Middle frontal gyrus (tissue), 1 donor: ENCODE data around the gene TMEM223.
"Not testable (repeated sequence)": the region's sequence is repeated elsewhere in the genome, so short reads cannot be mapped to it uniquely, and the experiment has no call there.

ENCODE experiments used
- DNase-seq: peaks from one replicate; pipeline ENCODE4 v3.0.0-alpha.2; 2015; ENCODE audit warnings: low spot score; ENCODE audit errors: extremely low spot score

The TMEM223 gene

GRCh38 chr11:62801071-62801470 is 9.3 kb upstream of the TMEM223 start:
- DNase-seq, result no peak

- DNase-seq, result no peak
These were observed 7.7 kb upstream of the TMEM223 start for GRCh38 chr11:62799486-62799885.

- DNase-seq, result no peak
These were observed 4.5 kb upstream of the TMEM223 start for GRCh38 chr11:62796281-62796680.

GRCh38 chr11:62794201-62794775 is 2.5 kb upstream of the TMEM223 start:
- DNase-seq, result no peak

- no peak for DNase-seq
These were observed 383 bp upstream of the TMEM223 start for GRCh38 chr11:62792202-62792575.

- DNase-seq, result no peak
These were observed 2.2 kb downstream of the TMEM223 start for GRCh38 chr11:62789576-62789975.

- no peak for DNase-seq
These were observed 2.8 kb downstream of the TMEM223 start for GRCh38 chr11:62788991-62789390.

- peak; percentile 92 for DNase-seq
These were observed 4.6 kb downstream of the TMEM223 start, which contains the start of gene TMEM179B for GRCh38 chr11:62787005-62787759. TSS of gene TMEM179B (plus strand) at chr11:62787402. CDS start at chr11:62787432, 30 bp downstream.

- DNase-seq, result no peak
These were observed 5.3 kb downstream of the TMEM223 start for GRCh38 chr11:62786318-62787004.

- DNase-seq, result no peak
These were observed 9.1 kb downstream of the TMEM223 start for GRCh38 chr11:62782753-62783152.

- DNase-seq, result no peak
These were observed 13.4 kb downstream of the TMEM223 start for GRCh38 chr11:62778441-62778840.

- DNase-seq, result no peak
These were observed 14.4 kb downstream of the TMEM223 start for GRCh38 chr11:62777389-62777788.

GRCh38 chr11:62775646-62776045 is 16.2 kb downstream of the TMEM223 start:
- DNase-seq, result no peak

GRCh38 chr11:62774407-62774806 is 17.4 kb downstream of the TMEM223 start:
- DNase-seq, result no peak

GRCh38 chr11:62771144-62772021 is 20.4 kb downstream of the TMEM223 start, which contains the start of gene TAF6L:
TSS of gene TAF6L (plus strand) at chr11:62771396. CDS start at chr11:62775784, 4,388 bp downstream.
- peak; percentile 96 for DNase-seq

- no peak for DNase-seq
These were observed 21.0 kb downstream of the TMEM223 start for GRCh38 chr11:62770778-62771143.

GRCh38 chr11:62760867-62761227 is 31.0 kb downstream of the TMEM223 start:
- DNase-seq, result not testable (repeated sequence)

GRCh38 chr11:62757846-62758788 is 33.7 kb downstream of the TMEM223 start:
- no peak for DNase-seq

GRCh38 chr11:62755086-62755615 is 36.7 kb downstream of the TMEM223 start:
- no peak for DNase-seq
